ENCODE measurements around the gene CBX5. TPM values are rescaled to one million over a fixed set of nuclear protein-coding genes. Genes with fewer than 3 reads are reported as not detected.

CBX5 gene
- total RNA-seq, 4 donors from 2014 or later: 19.2 to 32.4 (median 24.0) TPM

DNA sequence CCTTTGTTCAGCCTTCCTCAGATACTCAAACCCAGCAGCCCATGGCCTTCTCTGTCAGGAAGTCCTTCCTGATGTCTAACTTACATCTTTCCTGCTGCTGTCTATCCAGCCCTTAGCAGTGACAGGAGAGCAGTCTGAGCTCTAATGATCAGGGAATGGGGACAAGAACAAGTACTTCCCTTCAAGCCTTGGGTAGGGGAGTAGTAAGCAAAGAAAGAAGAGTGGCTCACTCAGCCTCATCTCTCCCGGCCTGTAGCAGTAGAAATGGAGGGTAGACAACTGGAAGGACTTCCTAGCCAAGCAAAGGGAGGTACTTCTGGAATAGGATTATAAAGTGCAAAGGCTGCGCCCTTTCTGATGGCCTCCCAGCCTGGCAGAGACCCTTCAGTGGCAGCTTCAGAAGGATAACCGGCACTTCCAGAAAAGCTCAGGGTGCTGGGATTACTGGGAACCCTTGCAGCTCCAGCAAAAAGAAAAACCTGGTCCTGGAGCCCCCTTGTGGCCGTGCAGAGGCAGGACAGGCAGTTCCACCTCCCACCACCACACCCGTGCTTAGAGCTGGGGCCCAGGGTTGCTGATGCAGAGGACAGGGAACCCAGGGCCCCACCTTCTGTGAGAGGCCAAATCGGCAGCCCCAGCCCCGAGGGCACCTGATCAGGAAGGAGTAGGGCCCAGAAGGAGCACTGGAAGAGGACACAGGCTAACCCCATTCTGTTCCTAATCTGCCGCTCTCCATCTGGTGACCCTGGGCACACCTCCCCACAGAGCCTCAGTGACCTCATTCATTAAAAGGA lies 78.7 kb downstream of the CBX5 start:
- TF ChIP-seq, protein P1, sequence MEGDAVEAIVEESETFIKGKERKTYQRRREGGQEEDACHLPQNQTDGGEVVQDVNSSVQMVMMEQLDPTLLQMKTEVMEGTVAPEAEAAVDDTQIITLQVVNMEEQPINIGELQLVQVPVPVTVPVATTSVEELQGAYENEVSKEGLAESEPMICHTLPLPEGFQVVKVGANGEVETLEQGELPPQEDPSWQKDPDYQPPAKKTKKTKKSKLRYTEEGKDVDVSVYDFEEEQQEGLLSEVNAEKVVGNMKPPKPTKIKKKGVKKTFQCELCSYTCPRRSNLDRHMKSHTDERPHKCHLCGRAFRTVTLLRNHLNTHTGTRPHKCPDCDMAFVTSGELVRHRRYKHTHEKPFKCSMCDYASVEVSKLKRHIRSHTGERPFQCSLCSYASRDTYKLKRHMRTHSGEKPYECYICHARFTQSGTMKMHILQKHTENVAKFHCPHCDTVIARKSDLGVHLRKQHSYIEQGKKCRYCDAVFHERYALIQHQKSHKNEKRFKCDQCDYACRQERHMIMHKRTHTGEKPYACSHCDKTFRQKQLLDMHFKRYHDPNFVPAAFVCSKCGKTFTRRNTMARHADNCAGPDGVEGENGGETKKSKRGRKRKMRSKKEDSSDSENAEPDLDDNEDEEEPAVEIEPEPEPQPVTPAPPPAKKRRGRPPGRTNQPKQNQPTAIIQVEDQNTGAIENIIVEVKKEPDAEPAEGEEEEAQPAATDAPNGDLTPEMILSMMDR (IDR thresholded peaks at IDR 0.05; ENCODE audit: low read depth): no peak

DNA sequence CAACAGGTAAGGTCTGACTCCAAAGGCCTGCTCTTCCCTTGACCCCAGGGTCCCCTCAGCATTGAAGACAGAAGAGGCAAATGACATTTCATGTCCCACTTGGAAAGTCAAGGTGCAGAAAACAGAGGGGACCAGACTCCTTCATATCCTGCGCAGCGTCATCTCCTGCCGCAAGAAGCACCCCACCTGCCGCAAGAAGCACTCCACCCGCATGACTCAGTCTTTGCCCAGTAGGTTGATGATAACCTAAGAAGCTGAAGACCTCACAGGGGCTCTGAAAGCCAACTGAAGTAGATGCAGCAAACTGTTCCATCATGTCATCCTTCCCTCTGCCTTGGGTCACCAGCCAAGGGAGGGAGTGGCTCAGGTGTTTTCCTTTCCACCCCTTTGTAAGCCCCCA lies 79.5 kb downstream of the CBX5 start:
- TF ChIP-seq, protein P1 (IDR thresholded peaks at IDR 0.05; ENCODE audit: low read depth): no peak

DNA sequence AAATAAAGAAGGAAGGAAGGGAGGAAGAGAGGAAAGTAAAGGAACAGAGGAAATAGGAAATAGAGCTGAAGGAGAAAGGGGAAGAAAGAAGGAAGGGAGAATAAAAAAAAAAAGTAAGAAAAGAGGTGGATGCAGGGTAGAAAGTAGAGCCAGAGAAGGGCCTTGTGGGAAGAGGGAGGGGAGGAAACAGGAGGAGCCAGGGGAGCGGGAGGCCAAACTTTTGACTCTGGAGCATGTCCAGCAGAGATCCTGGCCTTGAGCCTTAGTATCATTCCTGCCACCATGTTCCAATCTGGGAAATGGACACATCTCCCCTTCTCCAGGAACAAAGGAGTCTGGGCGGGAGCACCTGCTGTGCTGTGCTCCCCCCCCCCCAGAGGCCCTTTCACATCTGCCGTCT lies 80.0 kb downstream of the CBX5 start:
- TF ChIP-seq, protein P1 (IDR thresholded peaks at IDR 0.05; ENCODE audit: low read depth): no peak

DNA sequence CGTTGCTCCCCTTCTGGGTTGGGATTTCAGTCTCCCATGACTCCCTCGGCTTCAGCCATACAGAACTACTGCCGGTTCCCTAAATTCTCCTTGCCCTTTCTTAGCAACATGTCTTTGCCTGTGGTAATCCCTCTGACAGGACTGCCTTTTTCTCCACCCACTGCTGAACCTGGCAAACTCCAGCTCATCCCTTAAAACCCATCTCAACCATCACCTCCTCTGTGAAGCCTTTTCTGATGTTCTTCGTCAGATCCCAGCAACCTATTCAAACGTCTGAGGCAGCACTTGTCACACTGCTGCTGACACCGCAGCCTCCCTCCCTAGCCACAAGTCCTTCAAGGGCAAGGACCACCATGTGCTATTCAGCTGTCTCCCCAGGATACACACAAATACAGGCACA lies 80.9 kb downstream of the CBX5 start:
- TF ChIP-seq, protein P1 (IDR thresholded peaks at IDR 0.05; ENCODE audit: low read depth): no peak

DNA sequence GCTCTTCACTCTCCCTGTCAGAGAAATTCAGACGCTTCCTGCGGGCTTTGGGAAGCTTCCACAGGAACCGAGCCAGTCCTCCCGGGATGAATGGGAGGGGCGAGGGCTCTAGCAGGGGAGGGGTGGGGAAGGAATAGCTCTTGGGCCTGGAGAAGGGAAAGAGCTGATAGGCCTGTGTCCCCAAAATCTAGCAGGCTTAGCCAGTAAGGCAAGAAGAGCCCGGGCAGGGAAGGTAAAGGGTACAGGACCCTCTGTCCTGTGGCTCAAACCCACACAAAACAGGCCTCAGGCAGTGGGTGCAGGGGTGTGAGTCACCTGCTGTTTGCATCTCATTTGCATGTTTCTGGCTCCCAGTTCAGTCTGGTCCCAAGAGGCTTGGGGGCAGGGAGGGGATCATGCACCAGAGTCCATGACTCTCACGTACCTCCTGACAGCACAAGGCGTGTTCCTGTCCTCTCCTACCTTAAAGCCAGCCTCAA lies 82.5 kb downstream of the CBX5 start:
- TF ChIP-seq, protein P1 (IDR thresholded peaks at IDR 0.05; ENCODE audit: low read depth): no peak

DNA sequence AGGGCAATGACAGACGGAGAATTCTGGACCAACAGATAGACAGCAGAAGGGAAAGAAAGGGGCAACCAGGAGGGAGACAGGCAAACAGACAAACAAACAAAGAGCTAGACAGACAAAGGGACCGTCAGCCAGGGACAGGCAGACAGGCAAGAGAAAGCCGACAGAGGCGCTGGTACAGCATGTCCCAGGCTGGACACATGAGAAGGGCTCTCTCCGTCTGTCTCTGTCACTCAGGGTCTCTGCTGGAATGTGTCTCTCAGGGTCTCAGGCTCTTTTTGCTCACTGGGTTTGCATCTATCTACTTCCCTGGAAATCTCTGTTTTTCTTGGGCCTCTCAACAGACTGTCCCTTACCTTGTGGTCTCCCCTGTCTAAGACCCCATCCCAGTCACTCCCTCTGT lies 82.9 kb downstream of the CBX5 start:
- TF ChIP-seq, protein P1 (IDR thresholded peaks at IDR 0.05; ENCODE audit: low read depth): no peak

DNA sequence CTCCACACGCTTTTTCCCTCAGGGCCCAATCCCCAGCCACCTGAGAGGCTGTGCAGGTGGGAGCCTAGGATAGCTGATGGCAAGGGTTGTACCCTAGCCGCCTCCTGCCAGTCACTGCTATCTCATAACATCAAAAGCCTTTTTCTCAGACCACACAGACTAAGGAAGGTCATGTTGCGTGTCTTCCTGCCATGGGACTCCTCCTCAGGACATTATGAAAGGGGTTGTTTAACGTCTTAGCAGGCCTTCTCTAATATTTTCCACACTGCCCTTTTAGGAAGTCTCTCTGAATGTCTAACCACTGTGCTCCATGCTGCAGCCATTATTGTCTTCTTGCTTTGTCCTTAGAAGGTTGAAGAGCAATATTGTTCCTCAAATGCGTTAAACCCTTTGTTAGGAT lies 83.5 kb downstream of the CBX5 start:
- TF ChIP-seq, protein P1 (IDR thresholded peaks at IDR 0.05; ENCODE audit: low read depth): no peak
